Activated T-cell treated with anti-CD3 and anti-CD28 coated beads, Interleukin-2, amount 50 U/mL, for 1 hour (primary cell): ENCODE results near the gene PIMREG.

Experiments
- DNase-seq: peaks from one replicate; pipeline ENCODE4 v3.0.0-alpha.2; 2020

PIMREG gene

DNA sequence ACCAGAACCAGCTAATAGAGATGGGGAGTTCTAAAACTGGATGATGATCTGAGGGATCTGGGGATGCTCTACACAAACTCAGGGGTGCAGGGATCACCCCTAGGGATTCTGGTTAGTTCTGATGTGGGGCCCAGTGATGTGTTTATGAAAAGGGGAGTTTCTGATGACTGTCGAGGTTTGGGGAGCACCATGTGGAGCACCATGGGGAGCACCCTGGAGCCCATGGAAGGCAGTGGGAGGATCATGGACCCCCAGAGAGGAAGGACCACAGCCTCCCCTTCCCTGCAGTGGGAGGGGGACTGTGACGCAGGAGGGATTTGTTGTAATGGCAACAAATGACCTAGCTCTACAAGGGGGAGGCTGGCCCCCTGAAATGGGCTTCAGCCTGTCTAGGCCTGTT, 18.4 kb downstream of the PIMREG start:
- DNase-seq, result no peak

DNA sequence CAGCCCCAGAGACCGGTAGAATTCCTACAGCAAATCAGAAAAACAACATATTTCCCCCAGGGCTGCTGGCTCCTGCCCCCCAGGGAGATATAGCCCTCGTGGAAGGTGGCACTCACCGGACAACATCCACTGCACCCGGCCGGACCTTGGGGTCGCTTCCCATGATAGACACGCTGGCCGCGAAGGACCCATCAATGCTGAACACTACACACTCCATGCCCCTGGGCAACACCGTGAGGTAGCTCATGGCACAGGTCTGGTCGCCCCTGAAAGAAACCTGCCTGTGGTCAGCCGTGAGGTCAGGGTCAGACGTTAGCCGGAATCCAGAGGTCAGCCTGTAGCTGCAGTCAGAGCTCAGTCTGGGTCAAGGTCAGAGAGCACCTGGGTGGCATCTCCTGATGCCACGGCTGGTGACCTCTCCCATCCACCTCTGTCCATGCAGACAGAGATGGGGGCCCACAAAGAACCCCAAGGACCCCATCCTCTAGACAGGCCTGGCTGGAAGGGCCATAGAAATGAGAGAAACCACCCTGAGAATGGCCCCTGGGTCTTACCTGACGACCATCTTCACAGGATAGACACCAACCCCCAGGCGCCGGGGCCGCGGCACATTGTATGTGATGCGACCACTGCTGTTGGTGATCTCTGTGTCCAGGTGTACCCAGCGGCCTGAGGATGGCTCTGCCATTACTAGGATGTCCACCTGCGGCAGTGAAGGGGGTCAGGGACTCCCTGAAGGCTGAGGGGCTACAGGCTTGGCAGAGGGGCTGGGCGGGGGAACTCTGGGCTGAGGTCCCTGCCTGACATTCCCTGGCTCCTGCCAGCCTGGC, 19.6 kb downstream of the PIMREG start:
- no peak for DNase-seq

DNA sequence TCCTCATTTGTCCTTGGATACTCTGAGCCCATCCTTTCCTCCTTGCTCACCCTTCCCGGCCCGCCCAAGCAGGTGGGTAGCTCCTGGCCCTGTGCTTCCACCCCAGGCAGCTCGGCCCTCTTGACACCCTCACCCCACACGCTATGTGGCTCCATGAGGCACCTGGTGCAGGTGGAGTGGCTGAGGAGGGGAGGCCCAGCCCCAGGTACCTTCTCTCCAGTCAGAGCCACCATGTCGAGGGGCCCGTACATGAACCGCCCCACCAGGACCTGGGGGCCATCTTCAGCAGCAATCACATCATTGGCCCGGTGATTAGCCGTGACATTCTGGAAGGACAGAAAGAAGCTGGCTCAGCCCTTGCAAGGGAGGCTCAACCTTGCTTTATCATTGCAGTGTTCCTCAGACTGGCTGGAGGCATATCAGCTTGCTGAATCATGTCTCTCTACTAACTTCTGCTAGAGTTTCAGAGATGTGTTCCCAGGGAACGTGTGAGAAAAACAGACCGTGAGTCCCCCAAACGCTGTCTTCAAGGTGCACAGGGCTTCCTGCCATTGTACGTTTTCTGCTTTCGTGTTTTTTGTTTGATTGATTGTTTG, 20.3 kb downstream of the PIMREG start:
- DNase-seq, result no peak

DNA sequence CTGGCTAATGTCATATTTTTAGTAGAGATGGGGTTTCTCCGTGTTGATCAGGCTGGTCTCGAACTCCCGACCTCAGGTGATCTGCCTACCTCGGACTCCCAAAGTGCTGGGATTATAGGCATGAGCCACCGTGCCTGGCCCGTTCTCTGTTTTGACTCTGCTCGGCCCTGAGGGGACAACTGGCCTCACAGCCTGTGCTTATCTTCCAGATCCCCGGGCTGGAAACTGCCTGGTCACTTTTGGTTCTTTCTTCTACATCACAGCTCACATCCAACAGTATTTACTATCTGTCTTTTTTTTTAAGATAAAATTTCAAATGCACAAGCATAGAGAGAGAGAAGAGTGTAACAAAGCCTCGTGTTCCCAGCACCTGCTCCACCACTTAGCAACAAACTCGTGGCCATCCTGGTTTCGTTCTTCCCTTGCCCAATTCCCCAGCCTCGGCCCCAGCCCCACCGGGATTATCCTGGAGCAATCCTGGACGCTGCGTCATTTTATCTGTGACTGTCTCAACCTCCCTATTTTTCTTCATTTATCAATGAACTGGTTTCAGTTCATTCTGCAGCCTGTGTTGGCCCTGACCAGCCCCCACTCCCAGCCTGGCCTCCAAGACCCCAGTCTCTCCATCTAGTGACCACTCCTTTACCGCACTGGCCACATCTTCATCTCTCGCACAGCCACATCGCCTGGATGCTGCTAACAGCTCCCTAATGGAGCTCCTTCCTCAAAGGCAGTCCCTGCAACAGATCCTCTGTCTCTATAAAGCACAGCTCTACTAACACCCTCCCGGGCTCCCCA, 21.1 kb downstream of the PIMREG start:
- no peak for DNase-seq

DNA sequence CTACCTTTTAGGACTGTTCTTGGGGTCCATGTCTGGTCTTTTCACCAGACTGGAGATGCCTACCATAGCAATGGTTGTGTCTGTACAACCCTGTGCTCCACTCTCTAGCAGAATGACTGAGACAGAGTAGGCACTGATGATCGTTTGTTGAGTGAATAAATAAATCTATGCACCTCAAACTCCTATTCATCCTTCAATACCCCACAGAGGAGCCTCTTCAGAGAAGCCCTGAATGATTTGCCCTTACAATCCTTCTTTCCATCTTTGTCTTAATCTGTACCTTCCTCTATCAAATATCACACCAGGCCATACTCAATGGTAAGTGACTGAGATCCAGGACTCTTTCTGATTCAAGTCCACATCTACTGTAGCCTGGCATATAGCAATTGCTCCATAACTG, 23.3 kb downstream of the PIMREG start:
- no peak for DNase-seq

DNA sequence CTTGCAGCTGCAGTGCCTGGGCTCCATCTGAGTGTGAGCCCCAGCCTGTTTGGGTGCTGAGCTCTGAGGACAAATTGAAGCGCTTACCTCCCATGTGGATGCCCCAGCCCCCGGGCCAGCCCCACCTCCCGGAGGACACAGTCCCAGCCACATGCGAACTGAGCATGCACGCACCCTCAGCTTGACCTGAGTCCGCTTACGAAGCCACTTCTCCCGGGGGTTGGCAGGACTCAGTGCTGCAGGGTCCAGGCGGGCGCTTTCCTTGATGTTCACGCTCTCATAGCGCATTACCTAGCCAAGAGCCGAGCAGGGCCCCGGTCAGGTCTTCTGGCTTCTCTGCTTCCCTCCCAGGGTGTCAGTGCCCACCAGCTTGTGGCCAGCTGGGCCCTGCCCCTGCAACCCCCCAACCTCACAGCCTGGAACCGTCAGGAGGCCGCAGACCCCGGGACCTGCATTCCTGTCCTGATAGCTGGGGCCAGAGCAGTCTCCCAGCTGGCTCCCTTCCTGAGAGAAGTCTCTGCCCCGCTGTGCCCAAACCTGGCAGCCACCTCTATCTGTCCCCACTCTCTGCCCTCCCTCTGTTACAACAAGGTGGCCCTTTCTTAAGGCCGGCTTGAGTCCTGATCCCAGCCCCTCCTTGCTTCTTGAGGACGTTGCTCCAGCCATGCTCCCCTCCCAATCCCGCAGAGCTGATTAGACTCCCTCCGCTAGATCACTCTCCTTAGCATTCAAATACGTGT, 24.0 kb downstream of the PIMREG start:
- DNase-seq, result no peak

DNA sequence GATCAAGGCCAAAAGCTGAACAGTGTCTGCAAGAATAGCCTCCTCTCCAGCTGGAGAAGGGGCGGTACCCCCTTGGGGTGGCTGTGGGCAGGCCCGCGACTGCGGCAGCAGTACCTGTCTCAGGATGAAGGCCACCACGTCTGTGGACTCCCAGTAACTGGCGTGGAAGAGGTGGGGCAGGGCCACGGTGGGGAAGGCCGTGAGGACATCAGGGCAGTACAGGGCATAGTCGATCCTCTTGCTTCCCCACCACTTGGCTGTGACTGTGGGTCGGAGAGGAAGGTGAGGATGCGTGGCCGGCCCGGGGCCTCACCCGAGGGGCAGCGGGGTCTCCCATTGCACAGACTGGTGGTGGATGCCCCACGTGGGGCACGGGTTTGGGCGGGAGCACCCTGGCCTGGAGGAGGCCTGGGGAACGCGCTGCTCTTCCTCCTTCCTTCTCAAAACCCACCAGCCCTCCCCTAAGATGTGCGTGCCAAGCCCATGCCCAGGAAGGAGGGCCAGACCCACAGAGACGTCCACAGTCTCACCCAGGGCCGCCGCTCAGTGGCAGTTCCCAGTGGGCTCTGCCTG, 26.0 kb downstream of the PIMREG start:
- DNase-seq, result no peak

DNA sequence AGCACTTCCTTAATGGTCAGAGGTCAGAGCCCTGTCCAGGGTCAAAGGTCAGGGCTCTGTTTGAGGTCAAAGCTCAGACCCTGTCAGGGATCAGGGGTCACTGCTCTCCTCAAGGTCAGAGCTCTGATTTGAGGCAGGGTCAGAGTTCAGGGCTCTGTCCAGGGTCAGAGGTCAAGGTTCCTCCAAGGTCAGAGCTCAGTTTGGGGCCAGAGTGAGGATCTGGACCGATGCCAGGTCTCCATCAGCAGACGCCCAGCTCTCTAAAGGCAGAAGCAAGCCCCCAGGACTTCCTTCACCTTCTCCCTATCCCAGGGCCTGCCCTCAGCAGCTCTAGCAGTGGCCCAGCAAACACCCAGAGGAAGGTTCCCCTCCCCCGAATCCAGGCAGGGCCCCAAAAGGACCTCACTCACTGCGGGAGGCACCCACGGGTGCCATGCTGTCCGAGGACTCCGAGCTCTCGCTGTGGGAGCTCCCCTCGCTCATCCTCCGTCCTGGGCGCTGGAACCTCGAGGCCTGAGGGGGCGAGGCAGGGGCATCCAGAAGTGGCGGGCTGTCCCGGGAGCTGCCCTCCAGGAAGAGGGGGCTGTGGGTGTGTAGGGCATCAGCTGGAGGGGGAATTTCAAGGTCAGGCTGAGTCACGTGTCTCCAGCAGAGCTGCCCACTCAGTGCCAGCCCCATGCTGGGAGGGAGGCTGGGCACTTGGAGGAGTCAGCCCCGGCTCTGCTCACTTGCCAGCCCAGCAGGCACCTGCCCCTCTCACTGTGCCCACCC, 26.7 kb downstream of the PIMREG start:
- no peak for DNase-seq

DNA sequence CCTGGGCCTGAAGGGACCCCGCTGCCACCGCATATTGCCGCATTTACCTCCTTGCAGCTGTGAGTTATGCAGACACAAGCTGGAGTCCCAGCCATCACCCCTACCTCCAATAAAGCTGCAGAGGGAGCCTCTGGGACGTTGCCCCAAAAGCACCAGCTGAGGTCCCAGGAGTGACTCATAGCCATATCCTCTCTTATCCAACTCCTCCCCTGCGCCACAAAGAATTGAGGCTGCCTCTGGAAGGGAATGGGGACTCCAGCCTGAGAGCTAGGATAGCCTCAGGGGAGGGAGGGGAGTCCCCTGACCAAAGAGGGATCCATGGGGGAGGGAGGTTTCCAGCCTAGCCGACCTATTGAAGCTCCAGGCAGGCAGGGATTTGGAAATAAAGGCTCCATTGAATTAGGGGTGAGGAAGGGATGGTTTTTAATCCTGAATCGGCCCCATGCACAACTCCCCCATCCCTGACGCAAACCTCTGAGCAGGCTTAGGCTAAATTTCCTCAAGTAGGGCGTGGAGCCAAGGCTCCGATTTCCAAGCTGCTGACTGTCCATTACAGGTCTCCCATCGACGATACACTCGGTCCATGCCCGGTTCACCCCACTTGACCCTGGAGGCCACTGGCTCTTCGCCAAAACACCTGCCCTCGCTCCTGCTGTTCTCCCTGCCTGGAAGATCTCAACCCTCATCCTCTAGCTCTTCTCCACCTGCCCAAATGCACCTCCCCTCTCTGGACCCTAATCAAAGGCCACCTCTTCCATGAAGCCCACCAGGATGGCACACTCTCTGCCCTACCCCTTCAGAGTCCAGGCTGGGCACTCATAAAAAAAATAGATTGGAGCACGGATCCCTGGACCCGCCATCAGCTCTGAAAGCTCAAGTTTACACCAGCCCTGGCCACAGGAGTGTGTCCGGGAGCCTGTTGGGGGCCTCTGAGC, 27.5 kb downstream of the PIMREG start:
- DNase-seq, result no peak

DNA sequence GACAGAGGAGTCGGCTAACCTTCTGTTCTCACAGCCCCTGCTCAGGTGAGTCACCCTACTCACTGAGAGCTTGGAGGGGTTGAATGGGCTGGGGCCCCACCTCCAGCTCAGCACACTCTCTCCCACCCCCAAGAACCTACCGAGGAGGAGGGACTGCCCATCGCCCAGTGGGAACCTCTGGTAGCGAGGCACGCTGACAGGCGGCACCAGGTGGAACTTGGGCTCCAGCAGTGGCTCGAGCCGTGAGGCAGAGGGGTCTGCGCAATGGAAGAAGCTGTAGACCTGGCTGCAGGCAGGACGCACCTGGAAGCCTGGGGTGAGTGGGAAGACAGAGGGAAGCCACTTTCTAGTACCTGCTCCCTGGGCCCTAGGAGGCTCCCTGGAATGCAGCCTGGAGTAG, 28.3 kb downstream of the PIMREG start:
- DNase-seq, result no peak

DNA sequence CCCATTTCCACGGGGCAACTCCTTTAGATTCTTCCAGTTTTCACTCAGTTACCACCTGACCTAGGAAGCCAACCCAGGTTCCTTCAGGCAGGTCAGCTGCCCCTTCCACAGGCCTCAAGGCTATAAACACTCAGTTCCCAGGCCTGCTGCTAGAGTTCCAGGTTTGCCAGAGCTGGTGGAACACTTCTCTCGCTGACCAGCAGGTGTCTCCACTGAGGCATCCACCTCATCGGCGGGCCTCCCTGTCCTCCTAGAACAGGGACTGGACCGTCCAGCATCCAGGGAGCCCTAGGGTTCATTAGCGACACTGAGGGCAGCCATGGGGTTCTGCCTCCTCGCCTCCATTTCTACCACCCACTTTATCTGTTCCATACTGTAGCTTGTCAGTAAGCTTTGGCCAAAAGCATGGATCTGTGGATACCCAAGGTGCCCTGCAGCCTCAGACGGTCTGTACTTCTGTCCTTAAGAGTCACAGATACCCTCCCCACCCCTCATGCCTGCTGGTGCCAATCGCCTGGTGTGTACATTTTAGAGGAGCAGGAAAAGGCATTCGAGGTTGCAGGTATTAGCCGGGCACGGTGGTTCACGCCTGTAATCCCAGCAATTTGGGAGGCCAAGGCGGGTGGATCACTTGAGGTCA, 29.0 kb downstream of the PIMREG start:
- peak; percentile 70 for DNase-seq

DNA sequence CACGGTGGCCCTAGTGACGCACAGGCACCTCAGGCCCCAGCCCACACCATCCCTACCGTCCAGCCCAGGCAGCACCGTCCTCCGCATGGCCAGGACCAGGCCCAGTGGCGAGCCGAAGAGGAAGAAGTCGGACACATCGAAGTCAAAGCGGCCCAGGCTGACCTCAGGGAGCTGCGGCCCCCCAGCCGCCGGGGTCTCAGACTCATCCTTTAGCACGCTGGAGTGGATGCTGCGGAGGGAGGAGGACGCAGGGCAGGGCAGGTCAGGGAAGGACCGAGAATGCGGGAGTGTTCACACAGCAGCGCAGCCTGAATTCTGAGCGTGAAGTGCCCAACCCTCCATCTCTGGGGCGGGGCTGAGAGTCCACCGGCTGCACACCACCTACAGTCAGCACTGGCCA, 30.1 kb downstream of the PIMREG start:
- no peak for DNase-seq

DNA sequence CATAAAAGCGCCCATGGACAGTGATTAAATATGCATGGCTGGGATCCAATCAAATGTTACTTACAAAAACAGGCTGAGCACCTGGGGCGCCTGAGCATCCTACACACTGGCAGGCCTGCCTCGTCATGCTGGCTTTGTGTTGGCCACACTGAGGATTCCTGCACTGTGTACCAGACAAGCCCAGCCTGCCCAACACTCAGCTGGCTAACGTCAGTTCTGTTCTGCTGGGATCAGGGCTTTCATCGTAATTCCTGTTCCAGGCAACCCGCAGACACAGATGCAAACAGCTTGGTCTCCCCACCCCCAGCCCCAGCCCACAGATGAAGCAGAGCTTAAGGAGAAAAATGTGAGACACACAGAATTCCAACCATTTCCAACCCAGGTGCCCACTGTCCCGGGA, 30.7 kb downstream of the PIMREG start:
- no peak for DNase-seq

DNA sequence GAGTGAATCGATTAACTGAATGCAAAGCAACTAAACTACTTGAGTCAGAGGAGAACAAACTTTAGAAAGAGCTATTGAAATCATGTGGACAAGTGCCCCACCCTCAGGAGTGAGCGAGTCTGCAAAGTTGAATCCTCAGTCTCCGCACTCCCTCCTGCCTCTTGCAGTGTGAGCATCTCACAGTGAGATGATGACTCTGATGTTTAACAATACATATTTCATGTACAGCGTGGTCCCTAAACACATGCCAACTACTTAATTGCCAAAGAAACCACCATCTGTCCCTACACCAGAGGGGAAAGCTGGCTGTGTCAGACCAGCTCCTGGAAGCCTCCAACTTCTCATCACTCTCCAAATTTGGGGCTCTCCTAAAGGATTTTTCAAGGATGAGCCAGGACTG, 31.2 kb downstream of the PIMREG start:
- DNase-seq, result no peak

DNA sequence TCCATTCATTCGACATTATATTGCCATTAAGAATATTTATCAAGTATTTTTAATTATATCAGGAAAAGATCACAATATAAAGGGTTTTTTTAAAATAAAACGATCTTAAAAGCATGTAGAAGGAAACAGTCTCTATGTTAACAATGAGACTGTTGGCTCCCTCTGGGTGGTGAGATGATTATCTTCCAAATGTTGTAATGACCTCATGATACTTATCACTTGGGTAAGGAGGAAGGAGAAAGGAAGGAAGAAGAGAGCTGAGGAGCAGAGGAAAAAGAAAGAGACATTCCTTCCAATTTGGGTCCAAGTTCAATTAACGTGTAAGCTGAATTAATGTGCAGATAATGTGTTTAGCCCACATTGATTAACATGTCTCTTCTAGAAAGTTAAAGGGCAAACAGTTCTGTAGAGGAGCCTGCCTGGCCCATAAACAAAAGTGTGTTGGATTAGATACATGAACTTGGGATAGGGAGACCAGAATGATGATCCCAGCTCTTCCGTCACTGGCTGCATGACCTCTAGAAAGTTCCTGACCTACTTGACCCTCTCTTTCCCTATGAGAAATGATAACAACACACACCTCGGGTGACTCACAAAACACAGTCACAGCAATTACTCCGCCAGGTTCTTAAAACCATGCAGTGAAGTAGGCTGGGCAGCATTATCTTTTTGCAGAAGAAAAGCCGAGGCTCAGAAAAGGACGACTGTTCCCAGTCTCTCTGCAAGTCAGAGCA, 32.0 kb downstream of the PIMREG start:
- no peak for DNase-seq

DNA sequence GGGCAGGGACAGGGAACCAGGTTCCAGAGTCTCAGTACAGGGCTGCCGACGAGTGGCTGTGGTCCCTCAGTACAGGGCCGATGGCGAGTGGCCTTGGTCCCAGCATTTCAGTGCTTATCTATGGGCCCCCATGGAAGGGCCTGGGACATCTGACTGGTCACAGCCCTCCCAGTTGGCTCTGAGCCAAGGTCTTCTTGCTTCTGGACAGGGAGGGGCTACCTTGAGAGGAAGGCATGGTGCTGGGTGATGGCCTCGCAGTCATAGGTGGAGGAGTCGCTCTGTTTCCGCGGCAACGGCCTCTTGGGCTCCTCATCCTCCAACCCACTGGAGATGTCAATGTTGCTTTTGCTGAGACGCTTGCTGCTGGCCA, 32.5 kb downstream of the PIMREG start:
- DNase-seq, result no peak

DNA sequence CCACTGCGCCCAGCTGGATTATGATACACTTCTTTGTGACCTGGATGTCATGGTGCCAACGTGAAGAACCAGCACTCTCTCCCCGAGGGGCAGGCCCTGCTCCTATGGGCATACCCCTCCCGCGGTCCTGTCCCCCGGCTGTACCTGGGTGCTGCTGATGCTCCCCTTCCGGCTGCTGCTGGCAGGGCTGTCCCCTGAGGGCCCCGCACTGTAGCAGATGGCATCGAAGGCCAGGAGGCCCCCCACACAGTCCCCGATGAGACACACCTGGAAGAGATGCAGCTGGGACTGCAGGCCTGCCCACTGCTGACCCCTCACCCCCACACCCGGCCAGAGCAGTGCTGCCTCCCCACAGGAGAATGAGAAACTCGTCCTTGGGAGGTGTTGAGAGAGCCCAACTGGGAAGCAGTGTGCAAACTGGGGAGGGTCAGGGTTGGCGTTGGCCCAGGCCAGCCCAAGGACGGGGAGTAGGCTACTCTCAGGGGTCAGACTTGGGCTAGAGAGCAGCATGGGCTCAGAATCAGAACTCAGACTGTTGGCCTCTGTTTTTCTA, 33.7 kb downstream of the PIMREG start:
- no peak for DNase-seq

DNA sequence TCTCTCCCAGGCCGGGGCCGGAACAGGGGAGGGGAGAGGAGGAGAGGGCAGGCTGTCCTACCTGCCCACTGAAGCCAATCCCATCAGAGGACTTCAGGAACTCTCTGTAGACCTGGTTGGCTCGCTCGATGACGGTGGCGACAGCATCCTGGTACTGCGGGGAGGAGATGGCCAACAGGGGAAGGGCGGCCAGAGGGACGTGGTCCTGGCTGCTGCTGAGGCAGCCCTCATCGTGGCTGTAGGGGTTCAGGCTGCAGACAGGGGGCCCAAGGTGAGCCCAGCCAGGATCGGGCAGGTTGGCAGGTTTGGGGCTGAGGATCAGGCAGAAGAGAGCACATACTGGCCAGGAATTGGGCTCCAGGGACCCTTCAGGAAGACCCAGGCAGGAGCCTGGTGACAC, 34.2 kb downstream of the PIMREG start:
- DNase-seq, result no peak

DNA sequence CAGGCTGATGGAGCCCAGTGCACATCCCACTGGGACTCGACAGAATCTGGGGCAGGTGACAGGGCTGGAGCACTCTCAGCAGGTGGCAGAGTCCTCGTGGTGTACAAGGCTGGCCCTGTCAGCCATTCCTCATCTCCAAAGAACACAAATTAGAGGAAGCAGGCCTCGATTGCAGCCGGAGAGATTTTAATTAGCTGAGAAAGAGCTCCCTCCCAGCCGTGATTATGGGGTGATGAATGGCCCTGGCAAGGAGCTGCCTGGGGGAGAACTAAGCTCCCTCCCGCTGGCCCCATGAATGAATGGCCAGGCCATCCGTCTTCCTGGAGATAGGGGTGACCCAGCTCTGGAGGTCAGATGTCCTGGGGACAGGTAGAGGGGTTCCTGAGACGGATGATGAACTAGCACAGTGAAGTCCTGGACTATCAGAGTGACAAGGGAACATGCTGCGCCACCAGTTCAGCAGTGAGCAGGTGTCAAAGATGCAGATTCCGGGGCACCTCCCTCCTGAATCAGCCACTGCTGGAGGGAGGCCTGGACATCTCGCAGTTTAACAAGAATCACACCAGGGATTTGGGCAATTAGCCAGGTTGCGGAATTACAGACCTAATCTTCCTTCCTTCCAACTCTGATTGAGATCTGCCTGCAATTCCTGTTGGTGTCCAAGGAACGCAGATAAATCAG, 35.5 kb downstream of the PIMREG start:
- no peak for DNase-seq
